ENCODE measurements around the gene BRAT1. TPM values are rescaled to one million over a fixed set of nuclear protein-coding genes. Genes with fewer than 3 reads are reported as not detected.
A peak's percentile ranks its signal among the peaks of the same experiment; 100 is the strongest.

BRAT1 gene
- total and polyA plus RNA-seq, 7 donors: 9.6 to 25.9 (median 20.0) TPM

GRCh38 chr7:2521952-2522591 is 33.3 kb downstream of the BRAT1 start:
- no peaks in the 10 kb centered on the region for H3K9me3 ChIP-seq
- H3K4me1 ChIP-seq: peaks cover 0 to 61% (median 42%) of the 10 kb centered on the region in 4 donors
- TF ChIP-seq POLR2AphosphoS5 (IDR thresholded peaks at IDR 0.05) (no peak), EP300 (IDR thresholded peaks at IDR 0.05) (no peak), CTCF (IDR thresholded peaks at IDR 0.05) (no peak), POLR2A (IDR thresholded peaks at IDR 0.05) (no peak)
- H3K4me3 ChIP-seq: peak overlapping the region in 3 of 4 donors; percentile 47 to 57 (median 51)
- peaks cover 42 to 77% (median 73%) of the 10 kb centered on the region in 3 donors for H3K27me3 ChIP-seq
- peak overlapping the region; percentile 7 to 58 (median 40) for H3K27ac ChIP-seq
- 7 to 14% methylated on average over 17 of the region's 17 CpGs for WGBS, 2 donors
- intact Hi-C loops (cut with DNase I): no loop called here
- no peak for DNase-seq
- no peaks in the 10 kb centered on the region for H3K36me3 ChIP-seq

- peaks cover 0 to 61% (median 42%) of the 10 kb centered on the region in 4 donors for H3K4me1 ChIP-seq
- peak overlapping the region; percentile 1 to 57 (median 49) for H3K4me3 ChIP-seq
Observed at GRCh38 chr7:2521341-2521745, 34.0 kb downstream of the BRAT1 start.

GRCh38 chr7:2520761-2521290 is 34.5 kb downstream of the BRAT1 start:
- DNase-seq: no peak
- Histone ChIP-seq H3K4me3 (peak overlapping the region; percentile 1 to 57 (median 49)), H3K27me3 (peaks cover 42 to 65% (median 61%) of the 10 kb centered on the region in 3 donors), H3K4me1 (peaks cover 0 to 61% (median 42%) of the 10 kb centered on the region in 4 donors), H3K36me3 (no peaks in the 10 kb centered on the region), H3K9me3 (no peaks in the 10 kb centered on the region), H3K27ac (peak overlapping the region; percentile 10 to 48 (median 34))
- no peak for TF ChIP-seq CTCF (IDR thresholded peaks at IDR 0.05)
- no peak for TF ChIP-seq POLR2A (IDR thresholded peaks at IDR 0.05)
- TF ChIP-seq EP300 (IDR thresholded peaks at IDR 0.05): no peak
- TF ChIP-seq POLR2AphosphoS5 (IDR thresholded peaks at IDR 0.05): no peak
- 7 to 12% methylated on average over 12 of the region's 12 CpGs for WGBS, 2 donors
- intact Hi-C loops (cut with DNase I): no loop called here

More at GRCh38 chr7:2521341-2521745, 34.0 kb downstream of the BRAT1 start:
- H3K9me3 ChIP-seq: no peaks in the 10 kb centered on the region
- 5 to 23% methylated on average over 21 of the region's 21 CpGs for WGBS, 2 donors
- intact Hi-C loops (cut with DNase I): no loop called here
- no peak for DNase-seq
- H3K36me3 ChIP-seq: no peaks in the 10 kb centered on the region
- no peak for TF ChIP-seq POLR2AphosphoS5 (IDR thresholded peaks at IDR 0.05)
- peaks cover 42 to 70% (median 66%) of the 10 kb centered on the region in 3 donors for H3K27me3 ChIP-seq
- H3K27ac ChIP-seq: peak overlapping the region; percentile 10 to 48 (median 34)

- H3K27ac ChIP-seq: peak overlapping the region in 2 of 4 donors; percentile 30 to 41
- peaks cover 0 to 61% (median 42%) of the 10 kb centered on the region in 4 donors for H3K4me1 ChIP-seq
- 1 to 2% methylated on average over 37 of the region's 37 CpGs for WGBS, 2 donors
- peaks cover 42 to 59% (median 55%) of the 10 kb centered on the region in 3 donors for H3K27me3 ChIP-seq
- H3K9me3 ChIP-seq: no peaks in the 10 kb centered on the region
- peak overlapping the region; percentile 19 to 57 (median 49) for H3K4me3 ChIP-seq
- intact Hi-C loops (cut with DNase I): no loop called here
- DNase-seq: no peak
- no peak for TF ChIP-seq CTCF (IDR thresholded peaks at IDR 0.05)
- TF ChIP-seq POLR2AphosphoS5 (IDR thresholded peaks at IDR 0.05): no peak
- TF ChIP-seq POLR2A (IDR thresholded peaks at IDR 0.05): no peak
- no peak for TF ChIP-seq EP300 (IDR thresholded peaks at IDR 0.05)
- no peaks in the 10 kb centered on the region for H3K36me3 ChIP-seq
Observed at GRCh38 chr7:2520131-2520760, 35.1 kb downstream of the BRAT1 start.

Measured in sigmoid colon (tissue), 7 donors.